ENCODE results near the gene CERS6.

- TF ChIP-seq, protein P1, sequence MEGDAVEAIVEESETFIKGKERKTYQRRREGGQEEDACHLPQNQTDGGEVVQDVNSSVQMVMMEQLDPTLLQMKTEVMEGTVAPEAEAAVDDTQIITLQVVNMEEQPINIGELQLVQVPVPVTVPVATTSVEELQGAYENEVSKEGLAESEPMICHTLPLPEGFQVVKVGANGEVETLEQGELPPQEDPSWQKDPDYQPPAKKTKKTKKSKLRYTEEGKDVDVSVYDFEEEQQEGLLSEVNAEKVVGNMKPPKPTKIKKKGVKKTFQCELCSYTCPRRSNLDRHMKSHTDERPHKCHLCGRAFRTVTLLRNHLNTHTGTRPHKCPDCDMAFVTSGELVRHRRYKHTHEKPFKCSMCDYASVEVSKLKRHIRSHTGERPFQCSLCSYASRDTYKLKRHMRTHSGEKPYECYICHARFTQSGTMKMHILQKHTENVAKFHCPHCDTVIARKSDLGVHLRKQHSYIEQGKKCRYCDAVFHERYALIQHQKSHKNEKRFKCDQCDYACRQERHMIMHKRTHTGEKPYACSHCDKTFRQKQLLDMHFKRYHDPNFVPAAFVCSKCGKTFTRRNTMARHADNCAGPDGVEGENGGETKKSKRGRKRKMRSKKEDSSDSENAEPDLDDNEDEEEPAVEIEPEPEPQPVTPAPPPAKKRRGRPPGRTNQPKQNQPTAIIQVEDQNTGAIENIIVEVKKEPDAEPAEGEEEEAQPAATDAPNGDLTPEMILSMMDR (IDR thresholded peaks at IDR 0.05), result no peak
- no peak for TF ChIP-seq POLR2A (IDR thresholded peaks at IDR 0.05)
- no peak for TF ChIP-seq POLR2AphosphoS5 (IDR thresholded peaks at IDR 0.05)
Observed at GRCh38 chr2:168543935-168544334, 87.9 kb downstream of the CERS6 start.

Data from breast epithelium (tissue), 3 donors.